ENCODE measurements around the gene RFT1.
"Not testable (repeated sequence)": the region's sequence is repeated elsewhere in the genome, so short reads cannot be mapped to it uniquely, and the experiment has no call there.

The RFT1 gene

DNA sequence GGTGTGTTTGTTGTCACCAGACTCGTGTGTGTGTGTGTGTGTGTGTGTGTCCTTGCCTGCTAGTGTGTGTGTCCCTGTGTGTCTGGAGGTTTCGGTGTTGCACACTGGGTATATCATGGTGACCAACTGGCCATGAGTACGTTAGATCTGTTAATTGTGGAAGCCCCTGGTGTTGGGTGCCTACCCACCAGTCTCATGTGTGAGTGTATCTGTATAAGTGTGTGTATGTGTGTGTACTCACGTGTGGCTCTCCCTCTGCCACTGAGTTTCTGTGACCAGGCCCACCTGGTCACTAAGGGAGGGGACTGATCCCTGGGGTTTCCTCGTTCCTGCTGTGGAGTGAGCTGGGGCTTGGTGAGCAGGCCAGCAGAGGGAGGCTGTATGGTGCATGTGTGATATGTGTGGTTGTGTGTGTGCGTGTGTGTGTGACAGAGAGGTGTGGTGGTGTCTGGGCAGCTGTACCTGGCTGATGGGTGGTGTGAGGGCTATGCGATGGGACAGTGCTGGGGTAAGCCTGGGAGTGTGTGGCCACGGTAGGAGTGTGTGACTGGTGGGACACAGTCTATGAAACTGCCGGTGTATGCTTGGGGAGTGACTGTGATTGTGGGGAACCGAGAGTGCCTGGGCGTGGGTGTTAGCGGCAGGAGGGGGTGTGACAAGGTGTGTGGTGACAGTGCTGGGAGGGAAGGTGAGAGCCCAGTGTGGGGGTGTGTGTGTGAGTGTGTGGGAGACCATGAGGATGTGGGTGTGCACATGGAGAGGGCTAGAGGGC lies 32.6 kb upstream of the RFT1 start:
- DNase-seq: no peak

DNA sequence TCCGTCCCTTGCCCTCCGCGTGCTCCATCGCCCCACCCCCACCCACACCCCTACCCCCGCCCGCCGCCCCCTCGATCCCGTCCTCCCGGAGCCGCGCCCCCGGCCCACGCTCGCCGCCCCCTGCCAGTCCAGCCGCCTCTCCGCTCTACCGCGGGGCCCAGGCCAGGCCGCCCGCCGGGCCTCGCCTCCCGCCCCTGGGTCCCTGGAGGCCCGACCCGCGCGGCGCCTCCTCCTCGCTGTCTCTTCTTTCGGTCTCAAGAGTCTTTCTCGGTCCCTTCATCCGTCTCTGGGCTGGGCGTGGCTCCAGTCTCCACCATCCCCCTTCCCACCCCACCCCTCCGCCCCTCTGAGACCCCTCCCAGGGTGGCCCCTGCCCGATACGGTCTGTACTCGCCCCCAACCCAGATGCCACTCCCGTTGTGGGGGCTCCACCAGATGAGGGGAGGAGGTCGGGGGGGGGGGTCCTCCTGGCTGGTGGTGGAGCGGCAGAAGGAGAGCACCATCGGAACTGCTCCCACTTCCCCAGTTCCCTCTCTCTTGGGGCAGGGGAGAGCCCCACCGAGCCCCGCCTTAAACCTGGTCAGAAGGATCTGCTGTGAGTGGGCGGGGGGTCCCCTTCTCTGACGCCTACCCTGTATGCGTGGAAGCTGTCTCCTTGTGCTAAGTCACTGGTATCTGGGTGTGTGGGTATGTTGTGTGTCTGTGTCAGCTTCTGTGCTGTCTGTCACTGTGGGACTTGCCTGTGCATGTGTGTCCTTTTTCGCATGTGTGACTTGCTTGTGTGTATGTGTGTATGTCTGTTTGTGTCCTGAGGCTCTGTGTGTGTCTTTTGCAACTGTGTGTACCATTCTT lies 31.8 kb upstream of the RFT1 start:
- no peak for DNase-seq

- no peak for DNase-seq
Measured at GRCh38 chr3:53161450-53161819, 31.2 kb upstream of the RFT1 start.

DNA sequence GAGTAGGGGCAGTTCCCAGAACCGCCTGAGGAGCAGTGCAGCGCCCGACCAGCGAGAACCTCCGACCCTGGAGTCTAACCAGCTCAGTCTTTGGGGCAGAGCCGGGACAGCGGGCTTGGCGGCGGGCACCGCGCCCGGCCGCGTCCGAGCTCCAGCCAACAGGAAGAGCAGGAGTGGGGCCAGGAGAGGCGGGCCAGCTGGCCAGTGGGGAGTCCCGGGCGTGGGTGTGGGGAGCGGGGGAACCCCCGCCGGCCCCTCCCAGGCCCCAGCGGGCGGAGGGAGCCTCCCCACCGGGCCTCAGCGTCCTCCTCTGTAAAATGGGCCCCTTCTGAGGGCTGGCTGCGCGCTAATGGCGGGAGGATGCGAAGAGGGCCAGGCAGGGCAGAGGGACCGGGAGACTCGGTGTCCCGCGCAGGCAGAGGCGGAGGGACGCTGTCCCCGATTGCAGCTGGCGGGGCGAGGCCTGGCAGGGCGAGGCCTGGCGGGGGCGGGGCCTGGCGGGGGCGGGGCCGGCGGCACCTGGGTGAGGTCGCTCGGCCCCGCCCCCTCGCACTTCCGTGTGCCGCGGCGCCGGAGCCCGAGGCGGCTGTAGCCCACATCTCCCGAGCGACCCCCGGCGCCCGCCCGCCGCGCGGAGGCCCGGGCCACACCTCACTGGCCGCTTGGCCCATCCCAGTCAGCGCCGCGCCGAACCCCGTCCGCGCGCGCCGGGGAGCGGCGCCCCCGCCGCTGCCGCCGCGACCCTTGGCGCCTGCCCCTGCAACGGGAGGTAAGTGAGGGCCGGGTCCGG lies 30.6 kb upstream of the RFT1 start, which contains the start of gene PRKCD:
TSS of gene PRKCD (plus strand) at position 550 of the 790 bp plus-strand sequence. CDS start 17,214 bp downstream, outside the sequence.
- DNase-seq: peak; percentile 25 to 30

- no peak for DNase-seq
Measured at GRCh38 chr3:53160061-53160659, 29.9 kb upstream of the RFT1 start.

- DNase-seq: no peak
Measured at GRCh38 chr3:53159156-53160060, 29.2 kb upstream of the RFT1 start.

- DNase-seq: no peak
Measured at GRCh38 chr3:53158765-53159155, 28.5 kb upstream of the RFT1 start.

DNA sequence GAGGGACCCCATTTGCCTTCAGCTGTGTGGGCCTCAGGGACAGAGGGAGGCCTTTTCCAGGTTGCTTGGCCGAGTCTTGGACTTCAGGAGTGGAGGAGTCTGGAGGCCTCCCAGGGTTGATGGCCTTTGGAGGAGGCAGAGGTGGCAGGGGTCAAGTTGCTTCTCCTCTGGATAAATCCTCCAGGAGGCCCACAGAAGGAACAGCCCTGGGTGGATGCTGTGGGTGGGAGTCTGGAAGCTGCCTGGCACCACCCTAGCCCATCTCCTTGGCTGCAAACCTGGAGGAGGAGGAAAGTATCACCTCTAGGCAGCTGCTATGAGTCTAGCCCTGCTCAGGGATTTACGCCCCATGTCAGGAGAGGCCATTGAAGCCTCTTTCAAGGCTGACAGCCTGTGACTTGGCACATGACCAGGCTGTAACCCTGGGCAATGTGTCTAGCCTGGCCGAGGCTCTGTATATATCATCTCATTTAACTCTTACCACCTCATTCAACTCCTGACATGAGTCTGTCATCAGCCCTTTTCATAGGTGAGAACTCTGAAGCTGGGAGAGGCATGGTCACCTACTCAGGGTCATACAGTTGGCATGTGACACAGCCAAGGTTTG lies 27.8 kb upstream of the RFT1 start:
- DNase-seq: no peak

GRCh38 chr3:53156368-53156834 lies 26.2 kb upstream of the RFT1 start:
- DNase-seq: no peak

GRCh38 chr3:53155760-53156159 lies 25.5 kb upstream of the RFT1 start:
- no peak for DNase-seq

DNA sequence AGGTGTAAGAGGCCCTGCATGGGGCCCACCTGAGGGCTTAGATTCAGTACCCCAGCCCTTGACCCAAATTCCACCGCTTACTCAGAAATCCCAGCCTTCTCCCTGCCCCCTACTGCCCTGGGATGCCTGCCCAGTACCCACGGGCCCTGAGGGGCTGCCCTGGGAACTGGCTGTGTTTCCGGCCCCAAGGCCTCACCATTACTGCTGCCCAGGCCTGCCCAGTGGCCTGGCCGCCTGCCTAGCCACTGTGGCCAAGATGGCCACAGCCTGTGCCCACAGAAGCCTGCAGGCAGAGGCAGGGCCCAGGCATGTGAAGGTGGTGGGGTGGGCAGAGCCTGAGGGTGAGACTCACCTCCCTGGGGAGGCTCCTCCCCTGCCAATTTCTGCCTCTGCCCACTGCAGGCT lies 24.6 kb upstream of the RFT1 start:
- no peak for DNase-seq

DNA sequence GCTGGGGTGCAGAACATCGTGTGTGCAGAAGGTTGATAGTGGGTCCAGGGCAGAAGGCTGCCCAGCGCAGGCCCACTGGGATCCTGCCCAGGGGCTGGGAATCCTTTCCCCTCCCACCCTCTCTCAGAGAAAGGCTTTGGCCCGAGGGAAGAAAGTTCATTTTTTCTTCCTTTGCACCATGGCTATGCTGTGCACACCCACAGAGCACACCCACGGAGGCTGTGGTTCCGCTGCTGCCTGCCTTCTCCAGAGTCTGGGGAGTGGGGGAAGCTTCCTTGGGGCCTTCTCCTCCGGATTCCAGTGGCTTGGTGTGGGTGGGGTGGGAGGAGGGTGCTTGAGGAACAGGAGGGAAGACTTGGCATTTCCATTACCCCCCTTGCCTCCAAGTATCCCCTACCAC lies 23.7 kb upstream of the RFT1 start:
- no peak for DNase-seq

DNA sequence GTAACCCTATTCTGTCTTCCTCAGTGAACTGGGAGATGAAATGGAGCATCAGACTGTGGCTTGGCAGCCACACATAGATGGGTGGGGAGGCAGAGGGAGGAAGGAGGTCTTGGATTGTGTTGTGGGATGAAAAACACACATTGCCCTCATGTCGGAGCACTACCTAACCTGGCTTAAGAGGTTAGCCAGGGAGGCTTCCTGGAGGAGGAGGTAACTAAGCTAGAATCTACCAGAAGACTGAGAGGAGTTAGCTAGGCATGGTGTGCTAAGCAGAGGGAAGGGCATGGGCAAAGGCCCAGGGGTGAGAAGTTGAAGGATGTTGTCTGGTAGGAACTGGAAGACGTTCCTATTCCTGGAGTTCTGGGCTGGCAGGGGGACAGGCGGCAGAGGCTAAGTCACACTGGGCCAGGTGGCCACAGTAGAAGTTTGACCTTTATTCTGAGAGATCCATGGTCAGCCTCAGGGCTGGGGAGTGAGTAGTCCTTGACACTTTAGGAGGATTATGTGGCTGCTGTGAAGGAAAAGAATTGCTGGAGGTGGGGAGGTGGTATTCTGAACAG lies 23.1 kb upstream of the RFT1 start:
- no peak for DNase-seq

DNA sequence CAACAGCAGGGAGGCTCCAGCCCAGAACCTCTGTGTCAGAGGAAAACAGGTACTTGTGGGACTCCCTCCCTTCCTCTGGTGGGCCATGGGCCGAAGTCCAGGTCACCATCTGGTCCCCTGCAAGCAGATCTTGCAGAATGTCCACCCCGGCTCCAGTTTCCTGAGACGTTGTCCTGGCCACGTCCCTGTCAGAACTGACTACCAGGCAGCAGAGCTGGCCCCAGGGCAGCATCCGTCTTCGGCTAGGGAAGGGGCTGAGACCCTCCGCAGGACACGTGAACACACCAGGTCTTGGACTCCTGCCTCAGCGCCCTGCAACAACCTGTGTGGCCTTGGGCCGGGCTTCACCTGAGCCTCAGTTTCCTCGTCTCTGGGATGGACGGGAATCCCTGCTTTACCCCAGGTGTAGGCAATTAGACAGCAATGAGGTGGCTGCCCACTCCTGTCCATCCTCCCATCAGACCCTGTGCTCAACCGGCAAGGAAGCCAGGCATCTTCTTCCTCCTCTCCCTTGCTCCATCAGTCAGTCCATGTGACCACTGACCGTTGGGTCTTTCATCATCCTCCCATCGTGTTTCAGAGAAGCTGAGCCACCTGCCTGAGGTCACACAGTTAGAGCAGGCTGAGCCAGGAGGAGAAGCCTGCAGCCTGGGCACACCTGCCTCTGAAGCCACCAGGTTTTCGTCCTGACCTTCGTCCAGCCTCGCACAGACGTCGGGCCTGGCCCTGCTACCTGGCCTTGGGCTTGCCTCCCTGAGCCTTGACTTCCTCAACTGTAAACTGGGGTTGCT lies 21.8 kb upstream of the RFT1 start:
- DNase-seq: no peak

- DNase-seq: no peak
Measured at GRCh38 chr3:53151465-53151864, 21.2 kb upstream of the RFT1 start.

DNA sequence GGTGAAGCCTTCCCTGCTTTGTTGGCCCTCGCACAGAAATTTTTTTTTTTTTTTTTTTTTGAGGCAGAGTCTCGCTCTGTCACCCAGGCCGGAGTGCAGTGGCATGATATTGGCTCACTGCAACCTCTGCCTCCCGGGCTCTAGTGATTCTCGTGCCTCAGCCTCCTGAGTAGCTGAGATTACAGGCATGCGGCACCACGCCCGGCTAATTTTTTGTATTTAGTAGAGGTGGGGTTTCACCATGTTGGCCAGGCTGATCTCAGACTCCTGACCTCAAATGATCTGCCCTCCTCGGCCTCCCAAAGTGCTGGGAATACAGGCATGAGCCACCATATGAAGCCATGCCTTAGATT lies 20.8 kb upstream of the RFT1 start:
- not testable (repeated sequence) for DNase-seq

- no peak for DNase-seq
Measured at GRCh38 chr3:53150247-53151085, 20.2 kb upstream of the RFT1 start.

GRCh38 chr3:53149699-53150098 lies 19.5 kb upstream of the RFT1 start:
- no peak for DNase-seq

DNA sequence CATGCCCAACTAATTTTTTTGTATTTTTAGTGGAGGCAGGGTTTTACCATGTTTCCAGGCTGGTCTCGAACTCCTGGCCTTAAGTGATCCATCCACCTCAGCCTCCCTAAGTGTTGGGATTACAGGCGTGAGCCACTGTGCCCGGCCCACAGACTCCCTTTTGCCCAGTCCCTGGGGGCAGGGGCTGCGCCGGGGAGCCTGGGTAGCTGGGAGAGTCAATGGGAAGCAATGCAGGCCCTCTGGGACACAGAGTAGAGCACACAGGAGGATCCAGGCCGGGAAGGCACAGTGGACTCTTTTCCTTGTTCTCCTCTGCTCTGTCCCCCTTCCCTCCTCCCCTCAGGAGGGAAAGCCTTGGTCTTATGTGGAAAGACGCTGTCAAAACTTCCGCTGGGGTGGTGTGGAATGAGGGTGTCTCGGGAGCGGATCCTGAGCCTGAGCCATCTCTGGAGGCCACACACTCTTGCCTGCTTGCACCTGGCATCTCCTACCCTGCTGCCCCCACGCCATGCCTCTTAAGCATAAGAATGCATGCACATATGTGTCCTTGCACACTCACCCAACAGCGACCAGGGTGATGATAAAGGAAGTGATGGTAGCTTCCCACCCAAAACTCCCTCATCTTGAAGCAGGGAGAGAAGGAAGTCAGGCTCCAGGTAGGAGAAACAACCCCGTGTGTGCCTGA lies 18.9 kb upstream of the RFT1 start:
- DNase-seq: no peak

Measured in NCI-H1930 (cell line).